PC-3 (cell line): ENCODE measurements around the gene ABLIM2. TPM values are rescaled to one million over a fixed set of nuclear protein-coding genes. Genes with fewer than 3 reads are reported as not detected.

Experiments
- ATAC-seq: fragments of 200-7000 bp; cut with Tn5 transposase; 2 replicates; pipeline ENCODE4 v1.9.1; 2020; ENCODE audit warnings: mild to moderate bottlenecking, moderate library complexity
- BruUV-seq: library from RNA; stranded (reverse); fragments of 400-500 nt; replicated peaks from 2 replicates; lab custom pipeline; 2021; lab: Mats Ljungman, UMichigan
- CTCF ChIA-PET: fragments of 300-600 bp; sonication (Branson Sonifier 250); formaldehyde crosslinking; loops from one replicate; lab custom pipeline; 2022; ENCODE audit warnings: antibody characterized with exemption; lab: Charles Lee
- POLR2A ChIA-PET: fragments of 300-600 bp; sonication (Branson Sonifier 250); formaldehyde crosslinking; loops from one replicate; lab custom pipeline; 2022; ENCODE audit warnings: antibody characterized with exemption; ENCODE audit not compliant: unreplicated experiment; lab: Charles Lee
- DNase-seq: peaks from one replicate; pipeline ENCODE4 v3.0.0-alpha.2; 2015
- H2AFZ ChIP-seq: fragments of 300-600 bp; sonication (generic); 2 replicates; pipeline ENCODE4 v1.6.0; 2016; ENCODE audit warnings: antibody characterized with exemption, low read length
- H3F3A ChIP-seq: fragments of 300-600 bp; sonication (generic); one replicate; pipeline ENCODE4 v1.6.0; 2017; ENCODE audit warnings: antibody characterized with exemption, low read length, control low read depth, mild to moderate bottlenecking; ENCODE audit not compliant: unreplicated experiment
- H3K27ac ChIP-seq: fragments of 300-600 bp; sonication (generic); 2 replicates; pipeline ENCODE4 v1.5.1; 2016; ENCODE audit warnings: mild to moderate bottlenecking, low read length
- H3K27me3 ChIP-seq: fragments of 300-600 bp; sonication (generic); 2 replicates; pipeline ENCODE4 v1.6.1; 2016; ENCODE audit warnings: low read length, mixed read lengths
- H3K36me3 ChIP-seq: fragments of 300-600 bp; sonication (generic); 2 replicates; pipeline ENCODE4 v1.6.1; 2016; ENCODE audit warnings: low read depth, mixed run types, low read length, mixed read lengths
- H3K4me1 ChIP-seq: fragments of 300-600 bp; sonication (generic); 2 replicates; pipeline ENCODE4 v1.5.1; 2016; ENCODE audit warnings: low read length; ENCODE audit not compliant: insufficient read depth
- H3K4me2 ChIP-seq: fragments of 300-600 bp; sonication (generic); 2 replicates; pipeline ENCODE4 v1.6.0; 2016; ENCODE audit warnings: low read length
- H3K4me3 ChIP-seq: fragments of 300-600 bp; sonication (generic); 2 replicates; pipeline ENCODE4 v1.5.1; 2016; ENCODE audit warnings: mild to moderate bottlenecking, low read length, mixed read lengths
- H3K79me2 ChIP-seq: fragments of 300-600 bp; sonication (generic); 2 replicates; pipeline ENCODE4 v1.6.1; 2017; ENCODE audit warnings: low read length, mixed read lengths
- H3K9ac ChIP-seq: fragments of 300-600 bp; sonication (generic); 2 replicates; pipeline ENCODE4 v1.6.0; 2016; ENCODE audit warnings: mild to moderate bottlenecking, low read length
- H3K9me2 ChIP-seq: fragments of 300-600 bp; sonication (generic); replicated peaks from 2 replicates; pipeline ENCODE4 v1.6.1; 2016; ENCODE audit warnings: mixed run types, low read length, mixed read lengths
- H3K9me3 ChIP-seq: fragments of 300-600 bp; sonication (generic); 2 replicates; pipeline ENCODE4 v1.6.1; 2016; ENCODE audit warnings: low read length, mixed read lengths
- H4K20me1 ChIP-seq: fragments of 300-600 bp; sonication (generic); 2 replicates; pipeline ENCODE4 v1.6.1; 2016; ENCODE audit warnings: low read length, mixed read lengths
- EZH2 ChIP-seq: fragments of 300-600 bp; sonication (generic); IDR thresholded peaks from one replicate; pipeline ENCODE4 v1.6.1; 2017; ENCODE audit warnings: antibody characterized with exemption, mild to moderate bottlenecking, low read length; ENCODE audit not compliant: unreplicated experiment
- EZH2phosphoT487 ChIP-seq: fragments of 300-600 bp; sonication (generic); IDR thresholded peaks from 2 replicates; pipeline ENCODE4 v1.6.1; 2018; ENCODE audit warnings: mild to moderate bottlenecking, antibody characterized with exemption, low read length, borderline replicate concordance
- intact Hi-C: fragments of 100-400 bp; cut with micrococcal nuclease; formaldehyde crosslinking; loops from 2 replicates; pipeline ENCODE4 v1.9.0; 2023
- total RNA-seq: library from RNA; depleted of rRNA; stranded (reverse); fragments of >200 nt; gene quantifications from 2 replicates; pipeline ENCODE4 v1.2.3, GENCODE V29; 2014
- TF ChIP-seq, protein P1 (sequence below): fragments of 300-600 bp; sonication (generic); conservative IDR thresholded peaks from 2 replicates; pipeline ENCODE4 v1.5.1; 2017; ENCODE audit warnings: antibody characterized with exemption, low read depth, mild to moderate bottlenecking, low read length

ABLIM2 gene
- total RNA-seq, 1 experiment from 2014 or later: 3.2 TPM

DNA sequence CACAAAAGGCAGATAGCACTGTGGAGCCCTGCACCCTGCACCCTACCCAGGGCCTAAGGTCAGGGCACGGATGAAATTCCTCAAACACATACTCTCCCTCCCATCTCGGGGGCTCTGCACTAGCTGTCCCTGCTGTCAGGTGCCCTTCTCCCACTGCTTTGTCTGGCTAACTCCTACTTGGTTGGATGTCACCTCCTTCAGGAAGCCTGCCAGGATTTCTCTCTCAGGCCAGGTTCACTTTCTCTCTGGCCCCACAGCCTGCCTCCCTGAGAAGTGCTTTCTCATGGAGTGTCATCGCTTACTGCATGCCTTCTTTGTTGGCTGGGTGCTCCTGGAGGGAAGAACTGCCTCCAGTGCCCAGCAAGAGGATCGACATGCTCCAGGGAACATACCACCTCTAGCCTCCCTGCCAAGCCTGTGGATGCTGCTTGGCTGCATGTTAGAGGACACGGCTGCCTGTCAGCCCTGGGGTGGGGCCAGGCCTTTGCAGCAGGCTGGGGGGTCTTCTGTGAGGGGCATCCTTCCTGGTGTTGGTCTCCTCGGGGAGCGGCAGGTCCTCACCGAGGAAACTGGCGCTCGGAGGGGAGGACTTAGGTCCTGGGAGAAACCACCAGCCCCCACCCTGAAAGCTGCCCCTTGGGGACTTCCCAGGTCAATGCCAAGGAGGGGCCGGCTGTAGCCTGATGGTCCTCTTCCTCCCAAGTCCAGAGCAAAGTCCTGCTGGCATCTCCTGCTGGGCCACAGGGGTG is 15.0 kb downstream of the ABLIM2 start:
- ChIA-PET CTCF (no interaction called here), POLR2A (no interaction called here)
- ATAC-seq: no peak
- Histone ChIP-seq H4K20me1 (no peaks in the 10 kb centered on the region), H3K9me3 (no peaks in the 10 kb centered on the region), H3K36me3 (no peaks in the 10 kb centered on the region), H3K27ac (no peak overlapping the region), H3K79me2 (no peaks in the 10 kb centered on the region), H2AFZ (no peak overlapping the region), H3F3A (no peaks in the 10 kb centered on the region), H3K4me2 (no peak overlapping the region), H3K4me1 (no peaks in the 10 kb centered on the region), H3K4me3 (no peak overlapping the region), H3K27me3 (no peaks in the 10 kb centered on the region), H3K9ac (no peak overlapping the region), H3K9me2 (no peaks in the 10 kb centered on the region)
- intact Hi-C loops: no loop called here
- DNase-seq: no peak
- TF ChIP-seq EZH2phosphoT487 (no peak), EZH2 (no peak)
- TF ChIP-seq, protein P1, sequence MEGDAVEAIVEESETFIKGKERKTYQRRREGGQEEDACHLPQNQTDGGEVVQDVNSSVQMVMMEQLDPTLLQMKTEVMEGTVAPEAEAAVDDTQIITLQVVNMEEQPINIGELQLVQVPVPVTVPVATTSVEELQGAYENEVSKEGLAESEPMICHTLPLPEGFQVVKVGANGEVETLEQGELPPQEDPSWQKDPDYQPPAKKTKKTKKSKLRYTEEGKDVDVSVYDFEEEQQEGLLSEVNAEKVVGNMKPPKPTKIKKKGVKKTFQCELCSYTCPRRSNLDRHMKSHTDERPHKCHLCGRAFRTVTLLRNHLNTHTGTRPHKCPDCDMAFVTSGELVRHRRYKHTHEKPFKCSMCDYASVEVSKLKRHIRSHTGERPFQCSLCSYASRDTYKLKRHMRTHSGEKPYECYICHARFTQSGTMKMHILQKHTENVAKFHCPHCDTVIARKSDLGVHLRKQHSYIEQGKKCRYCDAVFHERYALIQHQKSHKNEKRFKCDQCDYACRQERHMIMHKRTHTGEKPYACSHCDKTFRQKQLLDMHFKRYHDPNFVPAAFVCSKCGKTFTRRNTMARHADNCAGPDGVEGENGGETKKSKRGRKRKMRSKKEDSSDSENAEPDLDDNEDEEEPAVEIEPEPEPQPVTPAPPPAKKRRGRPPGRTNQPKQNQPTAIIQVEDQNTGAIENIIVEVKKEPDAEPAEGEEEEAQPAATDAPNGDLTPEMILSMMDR: no peak
- BruUV-seq: no TSS peak

DNA sequence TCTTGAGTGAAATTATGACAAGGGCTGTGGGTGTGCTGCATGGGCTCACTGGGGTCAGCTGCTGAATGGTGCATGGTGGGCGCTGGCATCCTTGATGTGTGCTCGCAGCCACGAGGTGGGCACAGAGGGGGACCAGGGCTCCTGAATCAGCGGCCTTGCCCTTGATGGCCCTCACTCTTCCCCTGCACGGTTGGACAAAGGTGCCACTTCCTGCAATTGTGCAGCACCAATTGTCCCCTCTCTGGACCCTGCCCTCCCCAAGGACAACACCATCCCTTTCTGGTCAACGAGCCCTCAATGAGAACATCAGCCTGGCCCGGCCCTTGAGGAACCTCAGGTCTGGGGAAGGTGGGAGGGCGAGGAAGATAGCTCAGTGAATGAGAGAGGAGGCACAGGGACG is 16.1 kb downstream of the ABLIM2 start:
- BruUV-seq: no TSS peak
- Histone ChIP-seq H3K27ac (no peak overlapping the region), H3K36me3 (no peaks in the 10 kb centered on the region), H3K9me2 (no peaks in the 10 kb centered on the region), H3K79me2 (no peaks in the 10 kb centered on the region), H3K9ac (no peak overlapping the region), H3K4me1 (no peaks in the 10 kb centered on the region), H3K4me2 (no peak overlapping the region), H2AFZ (no peak overlapping the region), H3K4me3 (no peak overlapping the region), H4K20me1 (no peaks in the 10 kb centered on the region), H3K27me3 (no peaks in the 10 kb centered on the region), H3K9me3 (no peaks in the 10 kb centered on the region), H3F3A (no peaks in the 10 kb centered on the region)
- ChIA-PET CTCF (no interaction called here), POLR2A (no interaction called here)
- TF ChIP-seq, protein P1: no peak
- no peak for TF ChIP-seq EZH2phosphoT487
- TF ChIP-seq EZH2: no peak
- ATAC-seq (no peak), DNase-seq (no peak)
- intact Hi-C loops: no loop called here

DNA sequence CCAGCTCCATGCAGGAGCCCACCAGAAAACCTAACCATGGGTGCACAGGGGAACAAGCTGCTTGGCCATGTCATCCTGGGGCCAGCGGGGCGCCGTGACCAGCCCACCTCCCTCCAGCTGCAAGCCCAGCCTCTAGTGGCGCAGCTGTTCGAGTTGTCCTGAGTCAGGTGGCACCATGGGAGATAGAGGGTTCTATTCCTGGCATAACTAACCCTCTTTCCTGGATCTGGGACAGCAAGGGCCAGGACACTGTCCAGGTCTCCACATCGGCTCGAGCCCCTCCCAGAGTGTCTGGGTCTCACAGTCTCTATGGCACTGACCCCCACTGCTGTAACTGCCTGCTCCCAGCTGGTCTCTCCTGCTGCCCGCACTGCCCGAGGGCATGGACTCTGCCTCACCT is 16.7 kb downstream of the ABLIM2 start:
- Histone ChIP-seq H3K4me3 (no peak overlapping the region), H3K27ac (no peak overlapping the region), H3K4me2 (no peak overlapping the region), H3K4me1 (no peaks in the 10 kb centered on the region), H3K9ac (no peak overlapping the region), H3K9me3 (no peaks in the 10 kb centered on the region), H3F3A (no peaks in the 10 kb centered on the region), H3K9me2 (no peaks in the 10 kb centered on the region), H3K27me3 (no peaks in the 10 kb centered on the region), H4K20me1 (no peaks in the 10 kb centered on the region), H3K36me3 (no peaks in the 10 kb centered on the region), H3K79me2 (no peaks in the 10 kb centered on the region), H2AFZ (no peak overlapping the region)
- CTCF ChIA-PET: no interaction called here
- BruUV-seq: no TSS peak
- ATAC-seq: no peak
- intact Hi-C loops: no loop called here
- no peak for DNase-seq
- TF ChIP-seq EZH2 (no peak), EZH2phosphoT487 (no peak)
- TF ChIP-seq, protein P1: no peak
- POLR2A ChIA-PET: no interaction called here
